Measurements from ENCODE around the gene LRRC4B. TPM values are rescaled to one million over a fixed set of nuclear protein-coding genes. Genes with fewer than 3 reads are reported as not detected.

LRRC4B gene
- total RNA-seq, 1 donor from 2014 or later: 9.3 TPM

- no peak for TF ChIP-seq CTCF (IDR thresholded peaks at IDR 0.05; ENCODE audit: insufficient read depth, low read length, poor library complexity, severe bottlenecking)
These were observed 75.1 kb downstream of the LRRC4B start for GRCh38 chr19:50493171-50493570.

GRCh38 chr19:50492303-50493052, 75.8 kb downstream of the LRRC4B start:
- TF ChIP-seq CTCF (IDR thresholded peaks at IDR 0.05; ENCODE audit: insufficient read depth, low read length, poor library complexity, severe bottlenecking): no peak
- no peak overlapping the region for H3K4me3 ChIP-seq (ENCODE audit: low read depth, low read length)
- no peak for DNase-seq (ENCODE audit: low read depth)
- H3K27me3 ChIP-seq (ENCODE audit: control insufficient read depth, insufficient read depth, low read length): peaks cover 58% of the 10 kb centered on the region
- no peaks in the 10 kb centered on the region for H3K36me3 ChIP-seq (ENCODE audit: control insufficient read depth, insufficient read depth, low read length)

More at GRCh38 chr19:50493171-50493570, 75.1 kb downstream of the LRRC4B start:
- peaks cover 59% of the 10 kb centered on the region for H3K27me3 ChIP-seq (ENCODE audit: control insufficient read depth, insufficient read depth, low read length)
- no peak for DNase-seq (ENCODE audit: low read depth)
- H3K4me3 ChIP-seq (ENCODE audit: low read depth, low read length): no peak overlapping the region
- no peaks in the 10 kb centered on the region for H3K36me3 ChIP-seq (ENCODE audit: control insufficient read depth, insufficient read depth, low read length)

GRCh38 chr19:50490991-50491472, 77.2 kb downstream of the LRRC4B start:
- TF ChIP-seq CTCF (IDR thresholded peaks at IDR 0.05; ENCODE audit: insufficient read depth, low read length, poor library complexity, severe bottlenecking): no peak
- no peaks in the 10 kb centered on the region for H3K36me3 ChIP-seq (ENCODE audit: control insufficient read depth, insufficient read depth, low read length)
- H3K27me3 ChIP-seq (ENCODE audit: control insufficient read depth, insufficient read depth, low read length): peaks cover 60% of the 10 kb centered on the region
- DNase-seq (ENCODE audit: low read depth): no peak
- no peak overlapping the region for H3K4me3 ChIP-seq (ENCODE audit: low read depth, low read length)

GRCh38 chr19:50490411-50490811, 77.8 kb downstream of the LRRC4B start:
- TF ChIP-seq CTCF (IDR thresholded peaks at IDR 0.05; ENCODE audit: insufficient read depth, low read length, poor library complexity, severe bottlenecking): no peak
- H3K36me3 ChIP-seq (ENCODE audit: control insufficient read depth, insufficient read depth, low read length): no peaks in the 10 kb centered on the region
- peaks cover 60% of the 10 kb centered on the region for H3K27me3 ChIP-seq (ENCODE audit: control insufficient read depth, insufficient read depth, low read length)
- DNase-seq (ENCODE audit: low read depth): no peak
- no peak overlapping the region for H3K4me3 ChIP-seq (ENCODE audit: low read depth, low read length)

- no peak for TF ChIP-seq CTCF (IDR thresholded peaks at IDR 0.05; ENCODE audit: insufficient read depth, low read length, poor library complexity, severe bottlenecking)
- no peaks in the 10 kb centered on the region for H3K36me3 ChIP-seq (ENCODE audit: control insufficient read depth, insufficient read depth, low read length)
- no peak overlapping the region for H3K4me3 ChIP-seq (ENCODE audit: low read depth, low read length)
- H3K27me3 ChIP-seq (ENCODE audit: control insufficient read depth, insufficient read depth, low read length): peaks cover 56% of the 10 kb centered on the region
- no peak for DNase-seq (ENCODE audit: low read depth)
These were observed 78.7 kb downstream of the LRRC4B start for GRCh38 chr19:50489461-50490011.
